GM19397 (cell line): ENCODE results near the gene ZBTB42.

ENCODE experiments used
- ATAC-seq: cut with Tn5 transposase; IDR thresholded peaks from one replicate; pipeline ENCODE4 v1.9.1; 2021; ENCODE audit warnings: mild to moderate bottlenecking, moderate library complexity; ENCODE audit not compliant: unreplicated experiment

Gene ZBTB42

GRCh38 chr14:104769324-104770071 lies 31.4 kb upstream of the ZBTB42 start:
- ATAC-seq, result no peak

GRCh38 chr14:104770072-104770579 lies 30.8 kb upstream of the ZBTB42 start:
- no peak for ATAC-seq

- ATAC-seq, result no peak
These were observed 30.0 kb upstream of the ZBTB42 start for GRCh38 chr14:104770851-104771272.

GRCh38 chr14:104771374-104771773 lies 29.5 kb upstream of the ZBTB42 start:
- ATAC-seq, result no peak

GRCh38 chr14:104771918-104772706 lies 28.8 kb upstream of the ZBTB42 start:
- no peak for ATAC-seq

- ATAC-seq, result no peak
These were observed 28.0 kb upstream of the ZBTB42 start for GRCh38 chr14:104772707-104773504.

- no peak for ATAC-seq
These were observed 27.1 kb upstream of the ZBTB42 start for GRCh38 chr14:104773505-104774452.

GRCh38 chr14:104774453-104775072 lies 26.3 kb upstream of the ZBTB42 start:
- no peak for ATAC-seq

- ATAC-seq, result no peak
These were observed 25.8 kb upstream of the ZBTB42 start for GRCh38 chr14:104775073-104775489.

GRCh38 chr14:104776481-104776880 lies 24.4 kb upstream of the ZBTB42 start:
- no peak for ATAC-seq

GRCh38 chr14:104776961-104777807 lies 23.7 kb upstream of the ZBTB42 start:
- ATAC-seq, result no peak

GRCh38 chr14:104777808-104778249 lies 23.1 kb upstream of the ZBTB42 start:
- ATAC-seq, result no peak

GRCh38 chr14:104778694-104779331 lies 22.1 kb upstream of the ZBTB42 start:
- no peak for ATAC-seq

- ATAC-seq, result no peak
These were observed 21.0 kb upstream of the ZBTB42 start for GRCh38 chr14:104779776-104780512.

GRCh38 chr14:104780513-104781030 lies 20.3 kb upstream of the ZBTB42 start:
- ATAC-seq, result no peak

- no peak for ATAC-seq
These were observed 19.4 kb upstream of the ZBTB42 start for GRCh38 chr14:104781271-104782077.
